Measurements from ENCODE around the gene ADAMTSL1.

Gene ADAMTSL1

GRCh38 chr9:18791074-18791473 is 317.1 kb downstream of the ADAMTSL1 start:
- H3K9me3 ChIP-seq (ENCODE audit: control insufficient read depth, insufficient read depth, low read depth, low read length) = no peaks in the 10 kb centered on the region
- no peak for TF ChIP-seq ZNF184 (tag by site-specific recombination; IDR thresholded peaks at IDR 0.05)
- TF ChIP-seq ZNF654 (tag by site-specific recombination; IDR thresholded peaks at IDR 0.05; ENCODE audit: low read depth) = peak; percentile 11; the same call in 1 of the 2 replicates
- H3K36me3 ChIP-seq (ENCODE audit: control insufficient read depth in 2 of 2, insufficient read depth in 1 of 2, low read length in 2 of 2) = no peaks in the 10 kb centered on the region
- ChIA-PET CTCF (interaction anchor here (0.6 to 2.4 kb wide), 14 partner anchors 8 to 562 kb away, joined by 3 to 11 read pairs (median 3); no protein-coding TSS in a partner anchor), POLR2A (no interaction called here)
- no peak overlapping the region for H3K27ac ChIP-seq (ENCODE audit: extremely low read depth, low read depth, low read length)
- H3K4me1 ChIP-seq (ENCODE audit: control insufficient read depth, insufficient read depth, low read length) = 0 out of 2 replicates have a peak, but pooled peaks cover 2% of the 10 kb centered on the region
- no peak overlapping the region for H3K4me3 ChIP-seq (ENCODE audit: low read depth, low read length)

- Histone ChIP-seq H3K27ac (ENCODE audit: extremely low read depth, low read depth, low read length) (no peak overlapping the region), H3K4me3 (ENCODE audit: low read depth, low read length) (no peak overlapping the region), H3K9me3 (ENCODE audit: control insufficient read depth, insufficient read depth, low read depth, low read length) (no peaks in the 10 kb centered on the region), H3K4me1 (ENCODE audit: control insufficient read depth, insufficient read depth, low read length) (no peaks in the 10 kb centered on the region), H3K36me3 (ENCODE audit: control insufficient read depth in 2 of 2, insufficient read depth in 1 of 2, low read length in 2 of 2) (no peaks in the 10 kb centered on the region)
- CTCF ChIA-PET = interaction anchor here (0.6 to 1.7 kb wide), 4 partner anchors 10 to 448 kb away, joined by 3 to 5 read pairs (median 4); no protein-coding TSS in a partner anchor
- TF ChIP-seq GLI2 (tag by site-specific recombination; IDR thresholded peaks at IDR 0.05; ENCODE audit: borderline replicate concordance, low read depth) (no peak), ZNF148 (tag by site-specific recombination; IDR thresholded peaks at IDR 0.05; ENCODE audit: borderline replicate concordance) (no peak), ZFP69B (tag by site-specific recombination; IDR thresholded peaks at IDR 0.05) (no peak), ZNF132 (tag by site-specific recombination; IDR thresholded peaks at IDR 0.05; ENCODE audit: borderline replicate concordance) (no peak), ZNF174 (tag by site-specific recombination; IDR thresholded peaks at IDR 0.05) (no peak)
- TF ChIP-seq, protein P1, sequence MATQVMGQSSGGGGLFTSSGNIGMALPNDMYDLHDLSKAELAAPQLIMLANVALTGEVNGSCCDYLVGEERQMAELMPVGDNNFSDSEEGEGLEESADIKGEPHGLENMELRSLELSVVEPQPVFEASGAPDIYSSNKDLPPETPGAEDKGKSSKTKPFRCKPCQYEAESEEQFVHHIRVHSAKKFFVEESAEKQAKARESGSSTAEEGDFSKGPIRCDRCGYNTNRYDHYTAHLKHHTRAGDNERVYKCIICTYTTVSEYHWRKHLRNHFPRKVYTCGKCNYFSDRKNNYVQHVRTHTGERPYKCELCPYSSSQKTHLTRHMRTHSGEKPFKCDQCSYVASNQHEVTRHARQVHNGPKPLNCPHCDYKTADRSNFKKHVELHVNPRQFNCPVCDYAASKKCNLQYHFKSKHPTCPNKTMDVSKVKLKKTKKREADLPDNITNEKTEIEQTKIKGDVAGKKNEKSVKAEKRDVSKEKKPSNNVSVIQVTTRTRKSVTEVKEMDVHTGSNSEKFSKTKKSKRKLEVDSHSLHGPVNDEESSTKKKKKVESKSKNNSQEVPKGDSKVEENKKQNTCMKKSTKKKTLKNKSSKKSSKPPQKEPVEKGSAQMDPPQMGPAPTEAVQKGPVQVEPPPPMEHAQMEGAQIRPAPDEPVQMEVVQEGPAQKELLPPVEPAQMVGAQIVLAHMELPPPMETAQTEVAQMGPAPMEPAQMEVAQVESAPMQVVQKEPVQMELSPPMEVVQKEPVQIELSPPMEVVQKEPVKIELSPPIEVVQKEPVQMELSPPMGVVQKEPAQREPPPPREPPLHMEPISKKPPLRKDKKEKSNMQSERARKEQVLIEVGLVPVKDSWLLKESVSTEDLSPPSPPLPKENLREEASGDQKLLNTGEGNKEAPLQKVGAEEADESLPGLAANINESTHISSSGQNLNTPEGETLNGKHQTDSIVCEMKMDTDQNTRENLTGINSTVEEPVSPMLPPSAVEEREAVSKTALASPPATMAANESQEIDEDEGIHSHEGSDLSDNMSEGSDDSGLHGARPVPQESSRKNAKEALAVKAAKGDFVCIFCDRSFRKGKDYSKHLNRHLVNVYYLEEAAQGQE (tag by site-specific recombination; IDR thresholded peaks at IDR 0.05) = no peak
- POLR2A ChIA-PET = no interaction called here
Observed at GRCh38 chr9:18793122-18793521, 319.2 kb downstream of the ADAMTSL1 start.

DNA sequence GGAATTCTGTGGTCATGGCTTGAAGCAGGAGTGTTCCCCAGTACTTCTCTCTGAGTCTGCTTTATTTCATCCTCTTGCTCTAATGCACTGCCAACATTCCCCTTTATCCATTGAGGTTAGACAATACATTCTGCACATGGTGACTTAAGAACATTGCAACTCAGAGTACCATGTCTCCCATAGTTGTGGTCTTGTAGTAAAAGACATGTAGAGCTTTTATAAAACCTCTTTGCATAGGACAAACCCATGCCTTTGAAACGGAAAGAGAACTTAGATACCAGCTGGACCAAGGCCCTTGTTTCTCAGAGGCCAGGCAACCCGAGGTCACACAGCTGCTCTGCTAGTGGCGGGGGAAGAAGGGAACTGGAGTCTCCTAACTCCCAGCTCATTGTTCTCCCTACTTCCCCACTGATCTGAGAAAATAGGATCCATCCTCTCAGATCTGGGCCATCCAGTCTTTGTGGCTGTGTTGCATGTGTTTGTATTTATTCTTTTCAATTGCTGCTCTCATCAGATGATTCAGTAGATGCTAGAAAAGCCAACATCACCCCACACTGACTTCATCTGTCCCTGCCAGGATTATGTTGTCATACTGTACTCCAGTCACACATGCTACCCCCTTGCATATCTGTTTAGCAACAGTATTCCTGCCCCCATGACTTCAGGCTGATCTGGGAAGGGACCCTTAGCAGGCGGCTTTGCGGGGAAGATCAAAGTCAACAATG is 322.2 kb downstream of the ADAMTSL1 start:
- Histone ChIP-seq H3K4me1 (ENCODE audit: control insufficient read depth, insufficient read depth, low read length) (no peaks in the 10 kb centered on the region), H3K9me3 (ENCODE audit: control insufficient read depth, insufficient read depth, low read depth, low read length) (no peaks in the 10 kb centered on the region), H3K27ac (ENCODE audit: extremely low read depth, low read depth, low read length) (no peak overlapping the region), H3K36me3 (ENCODE audit: control insufficient read depth in 2 of 2, insufficient read depth in 1 of 2, low read length in 2 of 2) (no peaks in the 10 kb centered on the region), H3K4me3 (ENCODE audit: low read depth, low read length) (no peak overlapping the region)
- TF ChIP-seq ZNF366 (tag by site-specific recombination; conservative IDR thresholded peaks at IDR 0.05) (no peak), ZNF677 (tag by site-specific recombination; IDR thresholded peaks at IDR 0.05) (no peak), ZNF501 (tag by site-specific recombination; IDR thresholded peaks at IDR 0.05) (no peak), ZFP41 (tag by site-specific recombination; IDR thresholded peaks at IDR 0.05; ENCODE audit: borderline replicate concordance) (no peak), MEIS1 (CRISPR knock-in tag; IDR thresholded peaks at IDR 0.05; ENCODE audit: borderline replicate concordance) (no peak), ZNF398 (tag by site-specific recombination; IDR thresholded peaks at IDR 0.05) (no peak), ZNF600 (tag by site-specific recombination; IDR thresholded peaks at IDR 0.05) (no peak), ZNF426 (tag by site-specific recombination; IDR thresholded peaks at IDR 0.05) (no peak), ZBTB17 (tag by site-specific recombination; IDR thresholded peaks at IDR 0.05) (no peak), ZBTB11 (tag by site-specific recombination; conservative IDR thresholded peaks at IDR 0.05; ENCODE audit: low read depth) (no peak)
- CTCF ChIA-PET = interaction anchor here (1.0 kb wide), 1 partner anchor 216 kb away, joined by 3 read pairs; no protein-coding TSS in a partner anchor
- POLR2A ChIA-PET = no interaction called here
